Osteocyte (in vitro differentiated cells): ENCODE measurements around the gene CAMK1D. TPM values are rescaled to one million over a fixed set of nuclear protein-coding genes. Genes with fewer than 3 reads are reported as not detected.

ENCODE experiments used
- DNase-seq: peaks from one replicate; pipeline ENCODE4 v3.0.0; 2021; ENCODE audit warnings: mixed read lengths; ENCODE audit not compliant: unreplicated experiment; ENCODE audit errors: extremely low spot score
- H3K27ac Mint-ChIP-seq: one replicate; pipeline ENCODE4 v1.8.0; 2021; ENCODE audit warnings: mild to moderate bottlenecking, mixed read lengths; ENCODE audit not compliant: unreplicated experiment
- H3K27me3 Mint-ChIP-seq: one replicate; pipeline ENCODE4 v1.8.0; 2021; ENCODE audit warnings: mixed read lengths; ENCODE audit not compliant: unreplicated experiment
- H3K36me3 Mint-ChIP-seq: one replicate; pipeline ENCODE4 v1.8.0; 2021; ENCODE audit warnings: mixed read lengths; ENCODE audit not compliant: unreplicated experiment
- H3K4me1 Mint-ChIP-seq: one replicate; pipeline ENCODE4 v1.8.0; 2021; ENCODE audit warnings: mixed read lengths; ENCODE audit not compliant: unreplicated experiment
- H3K4me3 Mint-ChIP-seq: one replicate; pipeline ENCODE4 v1.8.0; 2021; ENCODE audit warnings: mild to moderate bottlenecking, moderate library complexity, mixed read lengths; ENCODE audit not compliant: unreplicated experiment
- H3K9me3 Mint-ChIP-seq: one replicate; pipeline ENCODE4 v1.8.0; 2021; ENCODE audit warnings: mixed read lengths; ENCODE audit not compliant: unreplicated experiment
- CTCF ChIP-seq: fragments of 200-600 bp; sonication (generic); IDR thresholded peaks from 2 replicates; pipeline ENCODE4 v1.5.0; 2021; ENCODE audit warnings: antibody characterized with exemption, mild to moderate bottlenecking, moderate library complexity
- total RNA-seq: library from RNA; stranded (reverse); gene quantifications from 2 replicates; pipeline ENCODE4 v1.2.1, GENCODE V29; 2021

CAMK1D gene
- total RNA-seq, 1 donor from 2014 or later = 13.7 TPM

- Mint-ChIP-seq H3K4me1 (peaks cover 12% of the 10 kb centered on the region), H3K9me3 (peaks cover 12% of the 10 kb centered on the region), H3K27me3 (no peaks in the 10 kb centered on the region), H3K4me3 (no peak overlapping the region), H3K36me3 (no peaks in the 10 kb centered on the region), H3K27ac (no peak overlapping the region)
- no peak for TF ChIP-seq CTCF
- no peak for DNase-seq
Observed at GRCh38 chr10:12389154-12389734, 39.9 kb downstream of the CAMK1D start.

DNA sequence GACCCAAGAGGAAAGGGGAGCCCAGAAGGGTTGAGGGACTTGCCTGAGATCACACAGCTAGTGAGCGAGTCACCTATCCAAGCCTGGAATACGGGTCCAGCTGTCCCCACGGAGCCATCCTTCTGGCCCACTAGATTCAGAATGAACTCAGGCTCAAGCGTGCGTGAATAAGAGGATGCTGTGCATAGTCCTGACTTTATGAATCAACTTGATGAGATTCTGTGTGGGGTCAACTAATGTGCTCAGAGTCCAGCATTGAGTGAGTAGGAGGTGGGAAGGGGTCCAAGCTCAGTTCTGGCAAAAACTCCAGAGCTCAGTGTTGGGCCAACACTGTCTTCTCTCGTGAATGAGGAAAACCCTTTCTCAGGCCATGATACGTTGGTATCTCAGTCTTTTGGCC is 41.4 kb downstream of the CAMK1D start:
- no peak overlapping the region for H3K4me3 Mint-ChIP-seq
- DNase-seq = no peak
- peaks cover 12% of the 10 kb centered on the region for H3K4me1 Mint-ChIP-seq
- H3K36me3 Mint-ChIP-seq = no peaks in the 10 kb centered on the region
- H3K27me3 Mint-ChIP-seq = no peaks in the 10 kb centered on the region
- H3K27ac Mint-ChIP-seq = no peak overlapping the region
- no peak for TF ChIP-seq CTCF
- H3K9me3 Mint-ChIP-seq = no peaks in the 10 kb centered on the region

DNA sequence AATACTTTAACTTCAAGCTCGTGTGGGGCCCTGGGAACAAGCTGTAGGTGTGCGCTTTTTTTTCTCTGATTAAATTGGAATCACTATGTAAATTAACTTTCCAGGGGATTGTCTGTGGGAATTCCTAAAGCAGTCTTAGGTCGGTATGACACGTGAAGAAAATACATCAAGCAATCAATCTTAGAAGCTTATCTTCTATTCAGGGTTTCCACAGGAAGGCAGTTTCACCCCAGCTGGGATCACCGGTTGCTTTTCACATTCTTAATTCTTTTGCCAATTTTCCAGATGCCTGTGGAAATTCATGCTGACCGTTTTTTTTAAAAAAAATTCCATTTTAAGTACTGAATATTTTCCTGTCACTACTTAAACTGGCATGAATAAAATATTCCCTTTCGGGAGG is 41.9 kb downstream of the CAMK1D start:
- H3K27ac Mint-ChIP-seq = peak overlapping the region; percentile 55

GRCh38 chr10:12393831-12394230 is 44.5 kb downstream of the CAMK1D start:
- TF ChIP-seq CTCF = no peak
- H3K4me1 Mint-ChIP-seq = peaks cover 23% of the 10 kb centered on the region
- no peaks in the 10 kb centered on the region for H3K9me3 Mint-ChIP-seq
- no peak for DNase-seq
- no peaks in the 10 kb centered on the region for H3K36me3 Mint-ChIP-seq
- H3K27ac Mint-ChIP-seq = no peak overlapping the region
- no peak overlapping the region for H3K4me3 Mint-ChIP-seq
- H3K27me3 Mint-ChIP-seq = no peaks in the 10 kb centered on the region

More for the DNA sequence above, 41.9 kb downstream of the CAMK1D start:
- no peaks in the 10 kb centered on the region for H3K27me3 Mint-ChIP-seq
- peaks cover 12% of the 10 kb centered on the region for H3K4me1 Mint-ChIP-seq
- DNase-seq = no peak
- H3K9me3 Mint-ChIP-seq = no peaks in the 10 kb centered on the region
- no peaks in the 10 kb centered on the region for H3K36me3 Mint-ChIP-seq
- no peak for TF ChIP-seq CTCF
- no peak overlapping the region for H3K4me3 Mint-ChIP-seq

DNA sequence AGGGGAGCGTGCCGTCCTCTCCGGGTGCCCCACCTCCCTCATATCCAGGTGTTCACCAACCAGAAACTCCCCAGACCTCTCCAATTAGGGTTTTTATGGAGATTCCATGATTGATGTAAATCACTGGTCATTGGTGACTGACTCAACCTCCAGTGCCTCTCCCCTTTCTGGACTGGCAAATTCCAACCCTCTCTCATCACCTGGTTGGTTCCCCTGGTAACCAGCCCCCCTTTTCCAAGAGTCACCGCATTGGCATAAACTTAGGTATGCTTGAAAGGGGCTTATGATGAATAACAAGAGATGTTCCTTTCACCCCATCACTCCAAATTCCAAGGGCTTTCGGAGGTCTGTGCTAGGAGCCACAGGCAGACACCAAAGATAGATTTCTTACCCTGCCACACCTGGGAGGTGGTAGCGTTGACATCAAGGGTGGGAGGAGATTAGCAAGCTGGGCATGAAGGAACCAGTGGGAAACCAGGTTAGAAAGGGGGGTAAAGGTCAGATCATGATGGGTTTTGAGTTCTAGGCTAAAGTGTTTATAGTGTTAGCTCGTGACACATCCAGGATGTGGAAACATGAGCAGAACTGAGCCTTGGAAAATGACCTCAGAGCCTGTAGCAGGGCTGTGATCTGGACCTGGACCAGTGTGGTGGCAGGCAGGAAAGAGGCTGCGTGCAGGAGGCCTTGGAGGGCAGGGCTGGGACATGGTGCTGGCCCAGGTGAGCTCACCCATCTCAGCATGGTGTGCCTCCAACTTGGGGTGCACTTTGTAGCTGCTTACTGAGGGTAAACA is 45.1 kb downstream of the CAMK1D start:
- no peak overlapping the region for H3K4me3 Mint-ChIP-seq
- H3K4me1 Mint-ChIP-seq = peaks cover 23% of the 10 kb centered on the region
- H3K27ac Mint-ChIP-seq = no peak overlapping the region
- DNase-seq = no peak
- no peaks in the 10 kb centered on the region for H3K36me3 Mint-ChIP-seq
- H3K9me3 Mint-ChIP-seq = no peaks in the 10 kb centered on the region
- H3K27me3 Mint-ChIP-seq = no peaks in the 10 kb centered on the region
- TF ChIP-seq CTCF = no peak
